ENCODE results near the gene RPLP2.

DNA sequence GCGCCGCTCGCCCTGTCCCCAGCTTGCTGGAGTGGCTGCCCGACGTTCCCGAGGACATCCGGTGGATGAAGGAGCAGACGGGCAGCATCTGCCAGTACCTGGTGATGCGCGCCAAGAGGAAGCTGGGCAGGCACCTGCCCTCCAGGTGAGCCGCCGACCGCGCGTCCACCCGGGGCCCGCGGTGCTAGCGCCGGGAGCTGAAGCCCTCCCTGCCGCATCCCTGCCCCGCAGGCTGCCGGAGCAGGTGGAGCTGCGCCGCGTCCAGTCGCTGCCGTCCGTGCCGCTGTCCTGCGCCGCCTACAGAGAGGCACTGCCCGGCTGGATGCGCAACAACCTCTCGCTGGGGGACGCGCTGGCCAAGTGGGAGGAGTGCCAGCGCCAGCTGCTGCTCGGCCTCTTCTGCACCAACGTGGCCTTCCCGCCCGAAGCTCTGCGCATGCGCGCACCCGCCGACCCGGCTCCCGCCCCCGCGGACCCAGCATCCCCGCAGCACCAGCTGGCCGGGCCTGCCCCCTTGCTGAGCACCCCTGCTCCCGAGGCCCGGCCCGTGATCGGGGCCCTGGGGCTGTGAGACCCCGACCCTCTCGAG, 14.6 kb downstream of the RPLP2 start:
- TF ChIP-seq YY1 (IDR thresholded peaks at IDR 0.05; ENCODE audit: insufficient read depth, insufficient read length) = no peak
- TF ChIP-seq SUZ12 (IDR thresholded peaks at IDR 0.05; ENCODE audit: extremely low read depth, insufficient read depth, insufficient read length) = no peak

Data from NT2/D1 (cell line).